ENCODE results near the gene GTSF1L.

GTSF1L gene

GRCh38 chr20:43715511-43715910 is 11.3 kb downstream of the GTSF1L start:
- DNase-seq = no peak

GRCh38 chr20:43715044-43715443 is 11.8 kb downstream of the GTSF1L start:
- DNase-seq = no peak

- DNase-seq = no peak
These were observed 15.6 kb downstream of the GTSF1L start for GRCh38 chr20:43711098-43711654.

- no peak for DNase-seq
These were observed 16.3 kb downstream of the GTSF1L start for GRCh38 chr20:43710370-43711044.

- DNase-seq = no peak
These were observed 24.3 kb downstream of the GTSF1L start for GRCh38 chr20:43702502-43702901.

GRCh38 chr20:43700627-43701026 is 26.2 kb downstream of the GTSF1L start:
- DNase-seq = no peak

GRCh38 chr20:43699941-43700565 is 26.7 kb downstream of the GTSF1L start:
- no peak for DNase-seq

- DNase-seq = no peak
These were observed 31.2 kb downstream of the GTSF1L start for GRCh38 chr20:43695571-43695970.

- DNase-seq = no peak
These were observed 32.0 kb downstream of the GTSF1L start for GRCh38 chr20:43694763-43695162.

GRCh38 chr20:43691928-43692524 is 34.8 kb downstream of the GTSF1L start:
- DNase-seq = peak; percentile 50

GRCh38 chr20:43690943-43691598 is 35.7 kb downstream of the GTSF1L start:
- DNase-seq = no peak

- no peak for DNase-seq
These were observed 37.6 kb downstream of the GTSF1L start for GRCh38 chr20:43689165-43689564.

- no peak for DNase-seq
These were observed 40.0 kb downstream of the GTSF1L start for GRCh38 chr20:43686820-43687219.

GRCh38 chr20:43682446-43682845 is 44.4 kb downstream of the GTSF1L start:
- DNase-seq = no peak

GRCh38 chr20:43681991-43682410 is 44.8 kb downstream of the GTSF1L start:
- DNase-seq = peak; percentile 16

GRCh38 chr20:43681468-43681942 is 45.3 kb downstream of the GTSF1L start:
- DNase-seq = no peak

GRCh38 chr20:43680981-43681380 is 45.8 kb downstream of the GTSF1L start:
- DNase-seq = no peak

- no peak for DNase-seq
These were observed 50.4 kb downstream of the GTSF1L start for GRCh38 chr20:43676368-43676767.

All from CD4-positive, alpha-beta T cell treated with Interleukin-10 for 1 hour (primary cell).